OCI-LY7 (cell line): ENCODE results near the gene FAM199X. TPM values are rescaled to one million over a fixed set of nuclear protein-coding genes. Genes with fewer than 3 reads are reported as not detected.

Source experiments
- BruUV-seq: library from RNA; stranded (reverse); fragments of 400-500 nt; replicated peaks from 2 replicates; lab custom pipeline; 2021; lab: Mats Ljungman, UMichigan
- CTCF ChIA-PET: fragments of 300-600 bp; sonication (Branson Sonifier 250); formaldehyde crosslinking; loops from one replicate; lab custom pipeline; 2022; ENCODE audit warnings: antibody characterized with exemption; ENCODE audit not compliant: unreplicated experiment; lab: Charles Lee
- POLR2A ChIA-PET: fragments of 300-600 bp; sonication (Branson Sonifier 250); formaldehyde crosslinking; loops from one replicate; lab custom pipeline; 2022; ENCODE audit warnings: antibody characterized with exemption; lab: Charles Lee
- DNase-seq: peaks from one replicate; pipeline ENCODE4 v3.0.0-alpha.2; 2015; ENCODE audit warnings: low spot score
- H2AFZ ChIP-seq: fragments of 200-600 bp; sonication (generic), shearing (Covaris generic); 2 replicates; pipeline ENCODE4 v1.6.1; 2014; ENCODE audit warnings: mild to moderate bottlenecking, antibody characterized with exemption, low read length, moderate library complexity
- H3K27ac ChIP-seq: fragments of 200-600 bp; sonication (generic); 2 replicates; pipeline ENCODE4 v1.5.1; 2014; ENCODE audit warnings: mixed run types, low read depth, mild to moderate bottlenecking, moderate library complexity, low read length, inconsistent platforms; ENCODE audit not compliant: poor library complexity, severe bottlenecking
- H3K36me3 ChIP-seq: fragments of 200-600 bp; sonication (generic); 2 replicates; pipeline ENCODE4 v1.6.1; 2014; ENCODE audit warnings: mild to moderate bottlenecking, antibody characterized with exemption, low read length, moderate library complexity, mixed read lengths; ENCODE audit not compliant: insufficient read depth
- H3K4me1 ChIP-seq: fragments of 200-600 bp; sonication (generic); 2 replicates; pipeline ENCODE4 v1.5.1; 2014; ENCODE audit warnings: mild to moderate bottlenecking, low read length; ENCODE audit not compliant: insufficient read depth, poor library complexity, severe bottlenecking
- H3K4me2 ChIP-seq: fragments of 200-600 bp; sonication (generic); 2 replicates; pipeline ENCODE4 v1.6.1; 2014; ENCODE audit warnings: mild to moderate bottlenecking, low read length
- H3K4me3 ChIP-seq: fragments of 200-600 bp; sonication (generic); 2 replicates; pipeline ENCODE4 v1.5.1; 2014; ENCODE audit warnings: mild to moderate bottlenecking, low read depth, low read length; ENCODE audit not compliant: poor library complexity, severe bottlenecking
- H3K79me2 ChIP-seq: fragments of 200-600 bp; sonication (generic); 2 replicates; pipeline ENCODE4 v1.6.1; 2016; ENCODE audit warnings: low read depth, mild to moderate bottlenecking, low read length, moderate library complexity, mixed read lengths; ENCODE audit not compliant: insufficient read depth
- H3K9me2 ChIP-seq: fragments of 200-600 bp; sonication (generic); 2 replicates; pipeline ENCODE4 v1.6.1; 2016; ENCODE audit warnings: mild to moderate bottlenecking, low read length, mixed read lengths; ENCODE audit not compliant: insufficient read depth
- H3K9me3 ChIP-seq: fragments of 200-600 bp; sonication (generic); 2 replicates; pipeline ENCODE4 v1.6.1; 2014; ENCODE audit warnings: mild to moderate bottlenecking, mixed run types, low read length, mixed read lengths
- H4K20me1 ChIP-seq: fragments of 200-600 bp; sonication (generic); 2 replicates; pipeline ENCODE4 v1.6.1; 2014; ENCODE audit warnings: mild to moderate bottlenecking, antibody characterized with exemption, low read length, moderate library complexity, mixed read lengths; ENCODE audit not compliant: insufficient read depth
- EZH2phosphoT487 ChIP-seq: fragments of 200-600 bp; sonication (generic); IDR thresholded peaks from 2 replicates; pipeline ENCODE4 v1.6.1; 2018; ENCODE audit warnings: low read depth, borderline replicate concordance, mild to moderate bottlenecking, mixed run types, antibody characterized with exemption, low read length, moderate library complexity, mixed read lengths
- intact Hi-C: fragments of 100-400 bp; cut with micrococcal nuclease; formaldehyde crosslinking; loops from one replicate; pipeline ENCODE4 v1.10.0; 2022; ENCODE audit not compliant: unreplicated experiment
- total RNA-seq, 2 experiments: library from RNA; depleted of rRNA in 1 of 2; stranded (reverse); fragments of >200 nt in 1 of 2; shearing (Covaris generic) in 1 of 2; gene quantifications; 2 replicates each; pipeline ENCODE4 v1.2.3, GENCODE V29; 2014 to 2022
- TF ChIP-seq, protein P1 (sequence below): fragments of 200-600 bp; sonication (generic); conservative IDR thresholded peaks from 2 replicates; pipeline ENCODE4 v1.5.1; 2014; ENCODE audit warnings: mild to moderate bottlenecking, antibody characterized with exemption, low read length, moderate library complexity, mixed read lengths

The FAM199X gene
- total RNA-seq, 2 experiments from 2014 or later: 10.6 to 19.2 TPM

- BruUV-seq: no TSS peak
- Histone ChIP-seq H4K20me1 (no peaks in the 10 kb centered on the region), H3K27ac (no peak overlapping the region), H3K79me2 (no peaks in the 10 kb centered on the region), H2AFZ (no peak overlapping the region), H3K4me2 (no peak overlapping the region), H3K4me1 (no peaks in the 10 kb centered on the region), H3K9me2 (no peaks in the 10 kb centered on the region), H3K36me3 (peaks cover 59% of the 10 kb centered on the region), H3K9me3 (no peaks in the 10 kb centered on the region), H3K4me3 (no peak overlapping the region)
- DNase-seq: no peak
- ChIA-PET POLR2A (no interaction called here), CTCF (no interaction called here)
- intact Hi-C loops: no loop called here
- TF ChIP-seq, protein P1, sequence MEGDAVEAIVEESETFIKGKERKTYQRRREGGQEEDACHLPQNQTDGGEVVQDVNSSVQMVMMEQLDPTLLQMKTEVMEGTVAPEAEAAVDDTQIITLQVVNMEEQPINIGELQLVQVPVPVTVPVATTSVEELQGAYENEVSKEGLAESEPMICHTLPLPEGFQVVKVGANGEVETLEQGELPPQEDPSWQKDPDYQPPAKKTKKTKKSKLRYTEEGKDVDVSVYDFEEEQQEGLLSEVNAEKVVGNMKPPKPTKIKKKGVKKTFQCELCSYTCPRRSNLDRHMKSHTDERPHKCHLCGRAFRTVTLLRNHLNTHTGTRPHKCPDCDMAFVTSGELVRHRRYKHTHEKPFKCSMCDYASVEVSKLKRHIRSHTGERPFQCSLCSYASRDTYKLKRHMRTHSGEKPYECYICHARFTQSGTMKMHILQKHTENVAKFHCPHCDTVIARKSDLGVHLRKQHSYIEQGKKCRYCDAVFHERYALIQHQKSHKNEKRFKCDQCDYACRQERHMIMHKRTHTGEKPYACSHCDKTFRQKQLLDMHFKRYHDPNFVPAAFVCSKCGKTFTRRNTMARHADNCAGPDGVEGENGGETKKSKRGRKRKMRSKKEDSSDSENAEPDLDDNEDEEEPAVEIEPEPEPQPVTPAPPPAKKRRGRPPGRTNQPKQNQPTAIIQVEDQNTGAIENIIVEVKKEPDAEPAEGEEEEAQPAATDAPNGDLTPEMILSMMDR: no peak
- TF ChIP-seq EZH2phosphoT487: no peak
Observed at GRCh38 chrX:104189837-104190236, 23.6 kb downstream of the FAM199X start.

DNA sequence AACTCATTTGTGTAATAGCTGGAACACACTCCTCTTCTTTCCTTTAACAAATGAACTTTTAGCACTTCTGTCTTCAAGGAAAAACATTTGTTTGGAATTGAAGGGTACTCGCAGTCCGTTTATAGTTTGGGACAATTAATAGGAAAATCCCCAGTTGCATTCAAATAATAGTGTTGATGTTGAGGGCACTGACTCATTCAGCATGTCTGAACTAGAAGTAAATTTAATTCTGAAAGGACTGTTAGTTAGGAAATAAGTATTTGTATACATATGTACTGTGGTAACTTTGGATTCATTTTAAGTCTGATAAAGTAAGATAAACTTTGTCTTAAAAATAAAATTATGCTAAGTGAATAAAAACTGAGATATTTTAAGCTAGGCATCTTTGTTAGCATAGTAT is 27.2 kb downstream of the FAM199X start:
- no peaks in the 10 kb centered on the region for H3K79me2 ChIP-seq
- POLR2A ChIA-PET: no interaction called here
- CTCF ChIA-PET: no interaction called here
- H4K20me1 ChIP-seq: no peaks in the 10 kb centered on the region
- no peak for DNase-seq
- no peak overlapping the region for H3K4me2 ChIP-seq
- H3K36me3 ChIP-seq: peaks cover 46% of the 10 kb centered on the region
- H2AFZ ChIP-seq: no peak overlapping the region
- no peak overlapping the region for H3K27ac ChIP-seq
- no TSS peak for BruUV-seq
- H3K9me3 ChIP-seq: no peaks in the 10 kb centered on the region
- TF ChIP-seq EZH2phosphoT487: no peak
- TF ChIP-seq, protein P1: no peak
- H3K4me3 ChIP-seq: no peak overlapping the region
- intact Hi-C loops: no loop called here
- no peaks in the 10 kb centered on the region for H3K9me2 ChIP-seq
- no peaks in the 10 kb centered on the region for H3K4me1 ChIP-seq

DNA sequence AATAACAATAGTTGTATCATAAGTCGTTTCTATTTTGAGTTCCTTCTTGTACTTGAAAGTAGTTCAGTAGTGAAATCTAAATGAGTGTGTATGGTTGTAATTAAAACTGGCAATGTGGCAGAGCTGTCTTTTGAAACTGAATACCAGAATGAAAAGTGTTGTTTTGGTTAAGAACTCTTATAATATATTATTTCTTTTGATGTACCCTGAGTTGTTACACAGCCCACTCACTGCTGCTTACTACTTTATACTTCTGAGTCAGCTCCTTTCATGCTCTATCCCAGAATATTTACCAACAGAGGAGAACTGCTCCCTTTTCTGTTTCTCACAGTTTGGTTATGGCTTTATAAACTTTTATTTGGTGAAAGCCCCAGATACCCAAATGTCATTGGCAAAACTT is 28.8 kb downstream of the FAM199X start:
- Histone ChIP-seq H3K4me2 (no peak overlapping the region), H3K9me2 (no peaks in the 10 kb centered on the region), H3K4me3 (no peak overlapping the region), H3K36me3 (peaks cover 32% of the 10 kb centered on the region), H2AFZ (no peak overlapping the region), H3K9me3 (no peaks in the 10 kb centered on the region), H3K79me2 (no peaks in the 10 kb centered on the region), H3K4me1 (no peaks in the 10 kb centered on the region), H3K27ac (no peak overlapping the region), H4K20me1 (no peaks in the 10 kb centered on the region)
- no peak for DNase-seq
- ChIA-PET CTCF (no interaction called here), POLR2A (interaction anchor here (1.1 kb wide), 1 partner anchor 47 kb away, joined by 3 read pairs; no protein-coding TSS in a partner anchor)
- BruUV-seq: no TSS peak
- intact Hi-C loops: no loop called here
- TF ChIP-seq, protein P1: no peak
- TF ChIP-seq EZH2phosphoT487: no peak
